Activated CD4-positive, alpha-beta T cell treated with anti-CD3 and anti-CD28 coated beads, Interleukin-2, amount 10 ng/mL, durations not matched to agents 7 days and 5 days (primary cell): ENCODE data around the gene WTIP. TPM values are rescaled to one million over a fixed set of nuclear protein-coding genes. Genes with fewer than 3 reads are reported as not detected.
"Not testable (repeated sequence)": the region's sequence is repeated elsewhere in the genome, so short reads cannot be mapped to it uniquely, and the experiment has no call there.

Experiments
- CTCF ChIA-PET: fragments of 350-600 bp; sonication (Branson Sonifier 250); formaldehyde crosslinking; loops from one replicate; lab custom pipeline; 2021; ENCODE audit warnings: antibody characterized with exemption; lab: Charles Lee
- POLR2A ChIA-PET: fragments of 350-600 bp; sonication (Branson Sonifier 250); formaldehyde crosslinking; loops from one replicate; lab custom pipeline; 2021; ENCODE audit warnings: antibody characterized with exemption; lab: Charles Lee
- DNase-seq: peaks from one replicate; pipeline ENCODE4 v3.0.0-alpha.2; 2020
- H3K27ac Mint-ChIP-seq: one replicate; pipeline ENCODE4 v1.8.0; 2021; ENCODE audit warnings: mild to moderate bottlenecking, moderate library complexity, mixed read lengths
- H3K27me3 Mint-ChIP-seq: one replicate; pipeline ENCODE4 v1.8.0; 2021; ENCODE audit warnings: mixed read lengths
- H3K36me3 Mint-ChIP-seq: one replicate; pipeline ENCODE4 v1.8.0; 2021; ENCODE audit warnings: low read depth, mixed read lengths
- H3K4me1 Mint-ChIP-seq: one replicate; pipeline ENCODE4 v1.8.0; 2021; ENCODE audit warnings: mixed read lengths
- H3K4me3 Mint-ChIP-seq: one replicate; pipeline ENCODE4 v1.8.0; 2021; ENCODE audit warnings: mild to moderate bottlenecking, moderate library complexity, mixed read lengths
- H3K9me3 Mint-ChIP-seq: one replicate; pipeline ENCODE4 v1.8.0; 2021; ENCODE audit warnings: mixed read lengths
- total RNA-seq, 2 experiments: library from RNA; stranded (reverse); gene quantifications; one replicate each; pipeline ENCODE4 v1.2.3, GENCODE V29; 2021

The WTIP gene
- total RNA-seq = 1 to 10 TPM in 1 of 2 experiments, under 1 TPM in 1; 0.69 to 1.0 TPM

GRCh38 chr19:34480971-34481841, at the start of gene WTIP:
Gene WTIP (plus strand): TSS chr19:34481758. CDS start chr19:34481975, 217 bp downstream.
- peaks cover 47% of the 10 kb centered on the region for H3K27me3 Mint-ChIP-seq
- DNase-seq = no peak
- no peaks in the 10 kb centered on the region for H3K9me3 Mint-ChIP-seq
- ChIA-PET CTCF (no interaction called here), POLR2A (no interaction called here)
- no peak within 1 kb of the TSS for H3K27ac Mint-ChIP-seq
- H3K36me3 Mint-ChIP-seq = no peaks in the 10 kb centered on the region
- H3K4me1 Mint-ChIP-seq = peaks cover 2% of the 10 kb centered on the region
- H3K4me3 Mint-ChIP-seq = no peak within 1 kb of the TSS

DNA sequence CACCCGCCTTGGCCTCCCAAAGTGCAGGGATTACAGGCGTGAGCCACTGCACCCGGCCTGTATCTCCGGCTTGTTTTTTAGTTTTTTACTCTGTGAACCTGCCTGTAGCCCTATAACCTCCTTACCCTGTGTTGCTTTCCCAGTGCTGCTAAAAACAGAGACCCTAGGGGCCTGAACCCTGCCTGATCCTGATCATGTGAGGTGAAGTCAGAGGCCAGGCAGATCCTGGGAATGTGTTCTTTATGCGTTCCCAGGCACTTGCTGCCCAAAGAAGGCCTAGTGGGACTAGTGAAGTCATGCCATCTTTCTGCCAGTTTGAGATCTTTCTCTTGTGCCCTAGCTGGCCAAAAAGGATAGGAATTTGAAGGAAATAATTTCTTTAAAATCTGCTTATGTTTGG, 48.8 kb upstream of the WTIP start:
- no peak overlapping the region for H3K4me3 Mint-ChIP-seq
- ChIA-PET POLR2A (no interaction called here), CTCF (no interaction called here)
- no peak for DNase-seq
- no peaks in the 10 kb centered on the region for H3K27me3 Mint-ChIP-seq
- peaks cover 48% of the 10 kb centered on the region for H3K36me3 Mint-ChIP-seq
- no peak overlapping the region for H3K27ac Mint-ChIP-seq
- H3K9me3 Mint-ChIP-seq = no peaks in the 10 kb centered on the region
- H3K4me1 Mint-ChIP-seq = peaks cover 35% of the 10 kb centered on the region

GRCh38 chr19:34436716-34437115, 44.8 kb upstream of the WTIP start:
- Mint-ChIP-seq H3K27me3 (no peaks in the 10 kb centered on the region), H3K9me3 (no peaks in the 10 kb centered on the region), H3K4me3 (no peak overlapping the region), H3K36me3 (peaks cover 58% of the 10 kb centered on the region), H3K4me1 (peaks cover 14% of the 10 kb centered on the region), H3K27ac (no peak overlapping the region)
- POLR2A ChIA-PET = no interaction called here
- no peak for DNase-seq
- CTCF ChIA-PET = interaction anchor here (0.6 kb wide), 1 partner anchor 24 kb away, joined by 4 read pairs; no protein-coding TSS in a partner anchor

DNA sequence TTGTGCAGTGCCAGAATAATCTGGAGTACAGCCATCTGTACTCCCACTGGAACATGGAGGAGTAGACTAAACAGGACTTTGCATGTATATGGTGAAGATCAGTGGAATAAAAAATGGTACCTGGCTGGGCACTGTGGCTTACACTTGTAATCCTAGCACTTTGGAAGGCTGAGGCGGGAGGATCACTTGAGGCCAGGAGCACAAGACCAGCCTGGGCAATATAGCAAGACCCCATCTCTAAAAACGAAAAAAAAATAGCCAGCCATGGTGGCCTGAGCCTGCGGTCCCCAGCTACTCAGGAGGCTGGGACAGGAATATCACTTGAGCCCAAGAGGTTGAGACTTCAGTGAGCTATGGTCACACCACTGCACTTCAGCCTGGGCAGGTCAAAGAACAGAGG, 33.4 kb upstream of the WTIP start:
- ChIA-PET POLR2A (interaction anchor here (0.7 kb wide), 1 partner anchor 12 kb away, joined by 3 read pairs; no protein-coding TSS in a partner anchor), CTCF (interaction anchor here (0.6 to 0.9 kb wide), 3 partner anchors 15 to 116 kb away, joined by 3 to 5 read pairs (median 4); no protein-coding TSS in a partner anchor)
- Mint-ChIP-seq H3K4me1 (peaks cover 5% of the 10 kb centered on the region), H3K27me3 (no peaks in the 10 kb centered on the region), H3K9me3 (no peaks in the 10 kb centered on the region), H3K27ac (no peak overlapping the region), H3K36me3 (peaks cover 64% of the 10 kb centered on the region), H3K4me3 (no peak overlapping the region)
- DNase-seq = no peak

- H3K4me3 Mint-ChIP-seq = no peak overlapping the region
- peaks cover 53% of the 10 kb centered on the region for H3K36me3 Mint-ChIP-seq
- peaks cover 6% of the 10 kb centered on the region for H3K4me1 Mint-ChIP-seq
- CTCF ChIA-PET = interaction anchor here (1.3 kb wide), 1 partner anchor 10 kb away, joined by 3 read pairs; no protein-coding TSS in a partner anchor
- H3K9me3 Mint-ChIP-seq = no peaks in the 10 kb centered on the region
- no peak for DNase-seq
- POLR2A ChIA-PET = no interaction called here
- no peak overlapping the region for H3K27ac Mint-ChIP-seq
- H3K27me3 Mint-ChIP-seq = no peaks in the 10 kb centered on the region
Observed at GRCh38 chr19:34452723-34453122, 28.8 kb upstream of the WTIP start.

- no peak overlapping the region for H3K4me3 Mint-ChIP-seq
- peaks cover 6% of the 10 kb centered on the region for H3K4me1 Mint-ChIP-seq
- no peaks in the 10 kb centered on the region for H3K9me3 Mint-ChIP-seq
- no peak for DNase-seq
- no peaks in the 10 kb centered on the region for H3K27me3 Mint-ChIP-seq
- no peak overlapping the region for H3K27ac Mint-ChIP-seq
- ChIA-PET POLR2A (no interaction called here), CTCF (interaction anchor here (0.6 kb wide), 1 partner anchor 40 kb away, joined by 3 read pairs; no protein-coding TSS in a partner anchor)
- peaks cover 54% of the 10 kb centered on the region for H3K36me3 Mint-ChIP-seq
Observed at GRCh38 chr19:34454091-34454490, 27.5 kb upstream of the WTIP start.

DNA sequence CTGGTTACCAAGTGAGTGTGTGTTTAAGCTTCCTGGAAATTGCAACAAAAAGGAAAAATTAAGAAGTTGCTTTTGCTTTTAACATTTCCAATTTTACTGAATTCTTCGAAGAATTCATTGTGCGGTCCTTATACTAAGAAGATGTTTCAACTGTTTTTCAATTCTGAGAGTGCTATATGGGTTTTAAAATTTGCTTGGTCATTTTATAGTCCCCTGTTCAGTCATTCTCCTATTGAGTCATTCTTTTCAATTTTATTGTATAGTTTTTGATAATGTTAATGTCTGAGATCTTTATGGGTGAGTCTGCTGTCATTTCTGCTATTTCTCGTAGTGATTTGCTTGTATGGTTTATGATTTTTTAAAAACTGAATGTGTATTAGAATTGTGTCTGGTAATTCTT, 26.9 kb upstream of the WTIP start:
- Mint-ChIP-seq H3K27ac (no peak overlapping the region), H3K4me1 (peaks cover 6% of the 10 kb centered on the region), H3K27me3 (no peaks in the 10 kb centered on the region), H3K9me3 (no peaks in the 10 kb centered on the region), H3K4me3 (no peak overlapping the region), H3K36me3 (peaks cover 54% of the 10 kb centered on the region)
- ChIA-PET CTCF (no interaction called here), POLR2A (no interaction called here)
- DNase-seq = no peak

DNA sequence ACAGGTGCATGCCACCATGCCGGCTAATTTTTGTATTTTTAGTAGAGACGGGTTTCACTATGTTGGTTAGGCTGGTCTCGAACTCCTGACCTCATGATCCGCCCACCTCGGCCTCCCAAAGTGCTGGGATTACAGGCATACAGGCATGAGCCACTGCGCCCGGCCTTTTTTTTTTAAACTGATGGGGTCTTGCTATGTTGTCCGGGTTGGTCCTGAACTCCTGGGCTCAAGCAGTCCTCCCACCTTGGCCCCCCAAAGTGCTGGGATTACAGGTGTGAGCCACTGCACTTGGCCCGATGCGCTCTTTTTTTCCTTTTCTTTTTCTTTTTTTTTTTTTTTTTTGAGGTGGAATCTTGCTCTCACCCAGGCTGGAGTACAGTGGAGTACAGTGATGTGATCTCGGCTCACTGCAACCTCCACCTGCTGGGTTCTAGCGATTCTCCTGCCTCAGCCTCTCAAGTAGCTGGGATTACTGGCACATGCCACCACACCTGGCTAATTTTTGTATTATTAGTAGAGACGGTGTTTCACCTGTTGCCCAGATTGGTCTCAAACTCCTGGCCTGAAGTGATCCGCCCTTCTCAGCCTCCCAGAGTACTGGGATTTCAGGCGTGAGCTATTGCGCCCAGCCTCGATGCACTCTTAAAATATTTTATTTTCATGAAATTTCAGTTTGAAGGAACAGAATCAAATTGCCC, 25.6 kb upstream of the WTIP start:
- H3K27ac Mint-ChIP-seq, H3K27me3 Mint-ChIP-seq, H3K4me1 Mint-ChIP-seq, H3K4me3 Mint-ChIP-seq, DNase-seq, POLR2A ChIA-PET, H3K9me3 Mint-ChIP-seq: not testable (repeated sequence)
- peaks cover 59% of the 10 kb centered on the region for H3K36me3 Mint-ChIP-seq
- CTCF ChIA-PET = interaction anchor here (1.2 kb wide), 1 partner anchor 10 kb away, joined by 3 read pairs; no protein-coding TSS in a partner anchor

GRCh38 chr19:34457446-34457845, 24.1 kb upstream of the WTIP start:
- POLR2A ChIA-PET = no interaction called here
- DNase-seq = no peak
- H3K9me3 Mint-ChIP-seq = no peaks in the 10 kb centered on the region
- no peaks in the 10 kb centered on the region for H3K27me3 Mint-ChIP-seq
- CTCF ChIA-PET = interaction anchor here (1.3 kb wide), 1 partner anchor 14 kb away, joined by 3 read pairs; no protein-coding TSS in a partner anchor
- peaks cover 6% of the 10 kb centered on the region for H3K4me1 Mint-ChIP-seq
- H3K36me3 Mint-ChIP-seq = peaks cover 70% of the 10 kb centered on the region
- no peak overlapping the region for H3K4me3 Mint-ChIP-seq
- H3K27ac Mint-ChIP-seq = no peak overlapping the region

GRCh38 chr19:34458677-34459076, 22.9 kb upstream of the WTIP start:
- peaks cover 71% of the 10 kb centered on the region for H3K36me3 Mint-ChIP-seq

GRCh38 chr19:34459614-34460013, 21.9 kb upstream of the WTIP start:
- ChIA-PET CTCF (interaction anchor here (0.5 to 2.9 kb wide), 3 partner anchors 11 to 535 kb away, joined by 4 to 8 read pairs (median 5); no protein-coding TSS in a partner anchor), POLR2A (no interaction called here)

More at GRCh38 chr19:34458677-34459076, 22.9 kb upstream of the WTIP start:
- DNase-seq = no peak
- H3K4me3 Mint-ChIP-seq = no peak overlapping the region
- POLR2A ChIA-PET = no interaction called here
- no peaks in the 10 kb centered on the region for H3K4me1 Mint-ChIP-seq
- H3K27ac Mint-ChIP-seq = no peak overlapping the region
- CTCF ChIA-PET = interaction anchor here (0.6 to 2.9 kb wide), 4 partner anchors 12 to 156 kb away, joined by 3 to 8 read pairs (median 4); no protein-coding TSS in a partner anchor
- H3K9me3 Mint-ChIP-seq = no peaks in the 10 kb centered on the region
- H3K27me3 Mint-ChIP-seq = no peaks in the 10 kb centered on the region

DNA sequence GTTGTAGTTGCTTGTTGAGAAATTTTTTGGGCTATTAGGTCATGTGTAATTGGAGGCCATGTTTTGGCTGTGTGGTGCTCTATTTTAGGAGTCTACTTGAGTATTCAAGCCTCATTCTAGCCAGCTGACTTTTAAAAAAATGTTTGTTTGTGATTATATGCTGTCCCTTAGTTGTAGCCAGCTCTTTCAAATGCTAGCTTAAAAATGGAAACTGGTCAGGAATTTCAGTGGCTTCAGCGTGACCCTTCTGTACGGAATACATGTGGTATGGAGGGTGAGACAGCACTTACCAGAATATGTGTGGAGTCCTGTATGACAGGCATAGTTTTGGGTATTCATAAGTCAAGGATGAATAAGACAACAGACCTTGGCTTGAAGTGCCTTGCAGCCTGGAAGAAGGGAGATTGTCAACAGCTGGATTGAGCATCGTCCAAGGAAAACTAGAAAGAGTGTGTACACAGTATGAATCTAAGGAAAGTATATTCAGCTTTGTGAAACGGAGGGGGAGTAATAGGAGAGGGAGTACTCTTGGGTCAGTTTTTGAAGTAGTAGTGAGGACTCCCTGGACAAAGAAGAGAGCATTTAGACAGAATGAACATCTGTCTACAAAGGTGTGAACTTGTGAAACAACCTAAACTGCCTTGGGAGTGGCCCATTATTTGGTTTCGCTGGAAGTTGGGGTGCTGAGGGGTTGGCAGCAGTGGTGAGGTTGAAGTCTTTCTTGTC, 20.0 kb upstream of the WTIP start:
- no peak overlapping the region for H3K27ac Mint-ChIP-seq
- no peaks in the 10 kb centered on the region for H3K4me1 Mint-ChIP-seq
- ChIA-PET POLR2A (no interaction called here), CTCF (no interaction called here)
- peaks cover 73% of the 10 kb centered on the region for H3K36me3 Mint-ChIP-seq
- no peaks in the 10 kb centered on the region for H3K9me3 Mint-ChIP-seq
- no peak for DNase-seq
- no peaks in the 10 kb centered on the region for H3K27me3 Mint-ChIP-seq
- H3K4me3 Mint-ChIP-seq = no peak overlapping the region

More at GRCh38 chr19:34459614-34460013, 21.9 kb upstream of the WTIP start:
- H3K4me1 Mint-ChIP-seq = no peaks in the 10 kb centered on the region
- H3K4me3 Mint-ChIP-seq = no peak overlapping the region
- no peak for DNase-seq
- peak overlapping the region; percentile 50 for H3K27ac Mint-ChIP-seq
- peaks cover 68% of the 10 kb centered on the region for H3K36me3 Mint-ChIP-seq
- H3K9me3 Mint-ChIP-seq = no peaks in the 10 kb centered on the region
- no peaks in the 10 kb centered on the region for H3K27me3 Mint-ChIP-seq
